Astrocyte (in vitro differentiated cells and primary cell): ENCODE measurements around the gene GSTM2. TPM values are rescaled to one million over a fixed set of nuclear protein-coding genes. Genes with fewer than 3 reads are reported as not detected.

ENCODE experiments used
- DNase-seq: peaks from one replicate; pipeline ENCODE4 v3.0.0-alpha.2; 2010; ENCODE audit warnings: low read depth
- FAIRE-seq: peaks from 2 replicates; lab custom pipeline; 2011; peaks lifted over from hg19 to GRCh38; lab: Jason Lieb, UNC
- H2AFZ ChIP-seq: 2 replicates; pipeline ENCODE4 v1.6.0; 2012; ENCODE audit warnings: low read depth, low read length, inconsistent platforms
- H3K27ac ChIP-seq: 2 replicates; pipeline ENCODE4 v1.5.1; 2011; ENCODE audit warnings: low read depth, low read length, inconsistent platforms
- H3K27me3 ChIP-seq: 2 replicates; pipeline ENCODE4 v1.6.0; 2011; ENCODE audit warnings: low read length, inconsistent platforms; ENCODE audit not compliant: insufficient read depth
- H3K36me3 ChIP-seq: 2 replicates; pipeline ENCODE4 v1.5.1; 2011; ENCODE audit warnings: low read length, inconsistent platforms; ENCODE audit not compliant: insufficient read depth
- H3K4me1 ChIP-seq: 2 replicates; pipeline ENCODE4 v1.5.1; 2011; ENCODE audit warnings: low read length, inconsistent platforms; ENCODE audit not compliant: insufficient read depth
- H3K4me2 ChIP-seq: 2 replicates; pipeline ENCODE4 v1.6.0; 2012; ENCODE audit warnings: low read length, inconsistent platforms
- H3K4me3 ChIP-seq: 2 replicates; pipeline ENCODE4 v1.5.1; 2011; ENCODE audit warnings: low read depth, mild to moderate bottlenecking, low read length, inconsistent platforms; ENCODE audit not compliant: insufficient read depth
- H3K79me2 ChIP-seq: 2 replicates; pipeline ENCODE4 v1.6.0; 2012; ENCODE audit warnings: mild to moderate bottlenecking, low read length, inconsistent platforms; ENCODE audit not compliant: insufficient read depth
- H3K9ac ChIP-seq: 2 replicates; pipeline ENCODE4 v1.6.0; 2012; ENCODE audit warnings: mild to moderate bottlenecking, low read length, inconsistent platforms
- H3K9me3 ChIP-seq: 2 replicates; pipeline ENCODE4 v1.5.1; 2012; ENCODE audit warnings: low read depth, mild to moderate bottlenecking, low read length, inconsistent platforms; ENCODE audit not compliant: insufficient read depth
- H4K20me1 ChIP-seq: 2 replicates; pipeline ENCODE4 v1.6.0; 2012; ENCODE audit warnings: low read length, inconsistent platforms; ENCODE audit not compliant: insufficient read depth
- H3K27ac Mint-ChIP-seq: one replicate; pipeline ENCODE4 v1.8.0; 2021; ENCODE audit warnings: mild to moderate bottlenecking, mixed read lengths; ENCODE audit not compliant: unreplicated experiment
- H3K27me3 Mint-ChIP-seq: one replicate; pipeline ENCODE4 v1.8.0; 2021; ENCODE audit warnings: low read depth, mixed read lengths; ENCODE audit not compliant: unreplicated experiment
- H3K36me3 Mint-ChIP-seq: one replicate; pipeline ENCODE4 v1.8.0; 2021; ENCODE audit warnings: low read depth, mixed read lengths; ENCODE audit not compliant: unreplicated experiment
- H3K4me1 Mint-ChIP-seq: one replicate; pipeline ENCODE4 v1.8.0; 2021; ENCODE audit warnings: low read depth, mixed read lengths; ENCODE audit not compliant: unreplicated experiment
- H3K4me3 Mint-ChIP-seq: one replicate; pipeline ENCODE4 v1.8.0; 2021; ENCODE audit warnings: mild to moderate bottlenecking, moderate library complexity, mixed read lengths; ENCODE audit not compliant: unreplicated experiment
- H3K9me3 Mint-ChIP-seq: one replicate; pipeline ENCODE4 v1.8.0; 2021; ENCODE audit warnings: mild to moderate bottlenecking, mixed read lengths; ENCODE audit not compliant: unreplicated experiment
- CTCF ChIP-seq: IDR thresholded peaks from 2 replicates; pipeline ENCODE4 v1.5.1; 2011; ENCODE audit warnings: low read depth, mild to moderate bottlenecking, inconsistent platforms, low read length, moderate library complexity; ENCODE audit not compliant: insufficient read depth
- EZH2 ChIP-seq: IDR thresholded peaks from 2 replicates; pipeline ENCODE4 v1.6.1; 2012; ENCODE audit warnings: mild to moderate bottlenecking, low read length, inconsistent platforms; ENCODE audit not compliant: insufficient read depth
- total RNA-seq: library from RNA; stranded (reverse); gene quantifications from 2 replicates; pipeline ENCODE4 v1.2.1, GENCODE V29; 2021

Gene GSTM2
- total RNA-seq, 1 donor from 2014 or later: 13.4 TPM

GRCh38 chr1:109625601-109626560 lies 42.0 kb upstream of the GSTM2 start:
- no peak overlapping the region for H3K27ac ChIP-seq
- Mint-ChIP-seq H3K9me3 (peaks cover 2% of the 10 kb centered on the region), H3K36me3 (peaks cover 27% of the 10 kb centered on the region), H3K4me1 (peaks cover 29% of the 10 kb centered on the region), H3K27me3 (no peaks in the 10 kb centered on the region), H3K4me3 (no peak overlapping the region), H3K27ac (peak overlapping the region; percentile 69)
- no peaks in the 10 kb centered on the region for H3K27me3 ChIP-seq
- H3K4me2 ChIP-seq: no peak overlapping the region
- H3K36me3 ChIP-seq: peaks cover 16% of the 10 kb centered on the region
- H3K4me3 ChIP-seq: no peak overlapping the region
- H4K20me1 ChIP-seq: peaks cover 89% of the 10 kb centered on the region
- DNase-seq: no peak
- peaks cover 33% of the 10 kb centered on the region for H3K4me1 ChIP-seq
- no peak overlapping the region for H2AFZ ChIP-seq
- no peak for TF ChIP-seq CTCF
- no peak for TF ChIP-seq EZH2
- no peak for FAIRE-seq
- H3K9ac ChIP-seq: no peak overlapping the region
- H3K79me2 ChIP-seq: peaks cover 61% of the 10 kb centered on the region
- H3K9me3 ChIP-seq: no peaks in the 10 kb centered on the region

- Histone ChIP-seq H3K4me1 (peaks cover 28% of the 10 kb centered on the region), H2AFZ (no peak overlapping the region), H3K36me3 (peaks cover 23% of the 10 kb centered on the region), H3K4me3 (no peak overlapping the region), H3K27me3 (no peaks in the 10 kb centered on the region), H3K27ac (no peak overlapping the region), H3K9ac (no peak overlapping the region), H3K4me2 (no peak overlapping the region), H4K20me1 (peaks cover 89% of the 10 kb centered on the region), H3K9me3 (no peaks in the 10 kb centered on the region), H3K79me2 (peaks cover 51% of the 10 kb centered on the region)
- Mint-ChIP-seq H3K36me3 (peaks cover 30% of the 10 kb centered on the region), H3K4me3 (no peak overlapping the region), H3K27ac (no peak overlapping the region), H3K9me3 (peaks cover 2% of the 10 kb centered on the region), H3K27me3 (no peaks in the 10 kb centered on the region), H3K4me1 (peaks cover 31% of the 10 kb centered on the region)
- FAIRE-seq (no peak), DNase-seq (no peak)
- no peak for TF ChIP-seq CTCF
- TF ChIP-seq EZH2: no peak
Measured at GRCh38 chr1:109626682-109627408, 41.0 kb upstream of the GSTM2 start.
